Psoas muscle (tissue), 8 donors: ENCODE results near the gene FBXO42. TPM values are rescaled to one million over a fixed set of nuclear protein-coding genes. Genes with fewer than 3 reads are reported as not detected.
"Not testable (repeated sequence)": the region's sequence is repeated elsewhere in the genome, so short reads cannot be mapped to it uniquely, and the experiment has no call there.

Experiments
- ATAC-seq, 4 donors: fragments of 200-7000 bp; cut with Tn5 transposase; one replicate each; pipeline ENCODE4 v1.9.1; 2020; ENCODE audit warnings: moderate library complexity in 3 of 4, mild to moderate bottlenecking in 2 of 4
- DNase-seq, 2 donors: peaks; one replicate each; pipeline ENCODE4 v3.0.0-alpha.2; 2020
- H3K27ac ChIP-seq: fragments of 200-600 bp; one replicate; pipeline ENCODE4 v1.8.0; 2022
- H3K27me3 ChIP-seq, 3 donors: fragments of 200-600 bp in 1 of 3; one replicate each; pipeline versions ENCODE4 v1.6.1 to v1.8.0; 2013 to 2022; ENCODE audit warnings: low read length in 2 of 3, mild to moderate bottlenecking in 2 of 3, moderate library complexity in 1 of 3; ENCODE audit not compliant: insufficient read depth in 3 of 3
- H3K36me3 ChIP-seq, 2 donors: fragments of 200-600 bp in 1 of 2; one replicate each; pipeline versions ENCODE4 v1.6.1 to v1.8.0; 2013 to 2022; ENCODE audit warnings: low read depth in 1 of 2, mild to moderate bottlenecking in 1 of 2, moderate library complexity in 1 of 2; ENCODE audit not compliant: insufficient read depth in 1 of 2
- H3K4me1 ChIP-seq: fragments of 200-600 bp; one replicate; pipeline ENCODE4 v1.8.0; 2022
- H3K4me3 ChIP-seq: fragments of 200-600 bp; one replicate; pipeline ENCODE4 v1.8.0; 2022; ENCODE audit warnings: mild to moderate bottlenecking
- H3K9me3 ChIP-seq: fragments of 200-600 bp; one replicate; pipeline ENCODE4 v1.8.0; 2022
- CTCF ChIP-seq: fragments of 200-600 bp; IDR thresholded peaks from one replicate; pipeline ENCODE4 v1.8.0; 2022; ENCODE audit warnings: antibody characterized with exemption
- WGBS, 3 donors: extraction: QIAGEN DNeasy Blood & Tissue Kit; methylation state at CpG; one replicate each; pipeline versions ENCODE4 v1.1.6 to v1.1.7; 2013; 5-methylcytosine and 5-hydroxymethylcytosine counted together
- intact Hi-C, 2 donors: fragments of 100-400 bp; cut with DNase I; formaldehyde crosslinking; loops; one replicate each; pipeline versions ENCODE4 v1.11.0 to v1.14.2; 2022
- polyA plus RNA-seq, 3 donors: library from polyadenylated mRNA; stranded (reverse); fragments of 200-250 nt; gene quantifications; one replicate each; pipeline ENCODE4 v1.2.3, GENCODE V29; 2013
- total RNA-seq, 4 donors: library from RNA; stranded (reverse); fragmentation: NEBNext Ultra II Directional in 2 of 4; extraction: Animal tissue kit (Norgen Biotek cat#: 25700) in 2 of 4; gene quantifications; one replicate each; pipeline versions ENCODE4 v1.2.1 to v1.2.4, GENCODE V29; 2021 to 2023
- donor health status: healthy with polysubstance abuse.
- donor health status: DM: no; HTN: no; CAD: no; lungs with moderate emphysema.
- donor health status: Bipolar disorder and iron deficiency.
- donor health status: healthy.
- donor health status: DM: yes; HTN: yes; CAD: no.
- donor health status: DM: no; HTN: no; CAD: no.
- donor health status: DM: no; HTN: no; CAD: no.
- donor health status: DM: yes; HTN: yes; CAD: no.

The FBXO42 gene
- total and polyA plus RNA-seq, 7 donors, result 7.4 to 26.6 (median 18.7) TPM

GRCh38 chr1:16349847-16350406, 2.4 kb downstream of the FBXO42 start:
- no peak for ATAC-seq
- peaks cover 37% of the 10 kb centered on the region for H3K4me1 ChIP-seq
- WGBS, 3 donors, result 58 to 75% (median 60%) methylated on average over 2 of the region's 2 CpGs
- peaks cover 0 to 4% of the 10 kb centered on the region in 2 donors for H3K36me3 ChIP-seq
- intact Hi-C loops, result loop anchor here (5.0 to 10.0 kb wide), 2 partner anchors 48 to 105 kb away; no protein-coding TSS in a partner anchor
- peak overlapping the region; percentile 97 for H3K27ac ChIP-seq
- H3K9me3 ChIP-seq, result no peaks in the 10 kb centered on the region
- H3K27me3 ChIP-seq, result no peaks in the 10 kb centered on the region
- no peak for DNase-seq
- no peak for TF ChIP-seq CTCF
- peak overlapping the region; percentile 96 for H3K4me3 ChIP-seq

- ATAC-seq, result peak in 1 of 4 donors; percentile 42
- intact Hi-C loops, result no loop called here
- H3K4me3 ChIP-seq, result no peak overlapping the region
- H3K27me3 ChIP-seq, result no peaks in the 10 kb centered on the region
- TF ChIP-seq CTCF, result no peak
- H3K4me1 ChIP-seq, result peaks cover 37% of the 10 kb centered on the region
- no peak for DNase-seq
- peak overlapping the region; percentile 97 for H3K27ac ChIP-seq
- 93 to 96% (median 94%) methylated on average over 14 of the region's 14 CpGs for WGBS, 3 donors
- no peaks in the 10 kb centered on the region for H3K9me3 ChIP-seq
- peaks cover 0 to 4% of the 10 kb centered on the region in 2 donors for H3K36me3 ChIP-seq
These were observed 3.7 kb downstream of the FBXO42 start for GRCh38 chr1:16348414-16349182.

- DNase-seq (peak in 1 of 2 donors; percentile 2), ATAC-seq (peak in 2 of 4 donors; percentile 46 to 58)
- H3K9me3 ChIP-seq, H3K4me3 ChIP-seq, H3K27me3 ChIP-seq, intact Hi-C loops, H3K27ac ChIP-seq, H3K36me3 ChIP-seq: not testable (repeated sequence)
- WGBS, 3 donors, result 84 to 89% (median 86%) methylated on average over 6 of the region's 6 CpGs
- peaks cover 34% of the 10 kb centered on the region for H3K4me1 ChIP-seq
These were observed 9.0 kb downstream of the FBXO42 start for GRCh38 chr1:16343276-16343675.

- no peak for ATAC-seq
- intact Hi-C loops, result no loop called here
- Histone ChIP-seq H3K27me3 (no peaks in the 10 kb centered on the region), H3K4me3 (no peak overlapping the region), H3K9me3 (no peaks in the 10 kb centered on the region), H3K27ac (no peak overlapping the region), H3K36me3 (no peaks in the 10 kb centered on the region), H3K4me1 (peaks cover 28% of the 10 kb centered on the region)
- TF ChIP-seq CTCF, result no peak
- WGBS, 3 donors, result 74 to 84% (median 78%) methylated on average over 6 to 9 of the region's 10 CpGs
- peak in 1 of 2 donors; percentile 11 for DNase-seq
These were observed 9.8 kb downstream of the FBXO42 start for GRCh38 chr1:16342331-16343062.

- 82 to 94% (median 87%) methylated on average over 1 of the region's 1 CpG for WGBS, 3 donors
- peaks cover 29% of the 10 kb centered on the region for H3K4me1 ChIP-seq
- ATAC-seq, result no peak
These were observed 11.6 kb downstream of the FBXO42 start for GRCh38 chr1:16340673-16341072.

More at GRCh38 chr1:16340673-16341072, 11.6 kb downstream of the FBXO42 start:
- Histone ChIP-seq H3K27me3 (no peaks in the 10 kb centered on the region), H3K27ac (no peak overlapping the region), H3K9me3 (no peaks in the 10 kb centered on the region), H3K36me3 (no peaks in the 10 kb centered on the region), H3K4me3 (no peak overlapping the region)
- DNase-seq, result no peak
- TF ChIP-seq CTCF, result no peak
- intact Hi-C loops, result no loop called here
